ENCODE measurements around the gene CLIP1.
"Not testable (repeated sequence)": the region's sequence is repeated elsewhere in the genome, so short reads cannot be mapped to it uniquely, and the experiment has no call there.

- TF ChIP-seq, protein P1, sequence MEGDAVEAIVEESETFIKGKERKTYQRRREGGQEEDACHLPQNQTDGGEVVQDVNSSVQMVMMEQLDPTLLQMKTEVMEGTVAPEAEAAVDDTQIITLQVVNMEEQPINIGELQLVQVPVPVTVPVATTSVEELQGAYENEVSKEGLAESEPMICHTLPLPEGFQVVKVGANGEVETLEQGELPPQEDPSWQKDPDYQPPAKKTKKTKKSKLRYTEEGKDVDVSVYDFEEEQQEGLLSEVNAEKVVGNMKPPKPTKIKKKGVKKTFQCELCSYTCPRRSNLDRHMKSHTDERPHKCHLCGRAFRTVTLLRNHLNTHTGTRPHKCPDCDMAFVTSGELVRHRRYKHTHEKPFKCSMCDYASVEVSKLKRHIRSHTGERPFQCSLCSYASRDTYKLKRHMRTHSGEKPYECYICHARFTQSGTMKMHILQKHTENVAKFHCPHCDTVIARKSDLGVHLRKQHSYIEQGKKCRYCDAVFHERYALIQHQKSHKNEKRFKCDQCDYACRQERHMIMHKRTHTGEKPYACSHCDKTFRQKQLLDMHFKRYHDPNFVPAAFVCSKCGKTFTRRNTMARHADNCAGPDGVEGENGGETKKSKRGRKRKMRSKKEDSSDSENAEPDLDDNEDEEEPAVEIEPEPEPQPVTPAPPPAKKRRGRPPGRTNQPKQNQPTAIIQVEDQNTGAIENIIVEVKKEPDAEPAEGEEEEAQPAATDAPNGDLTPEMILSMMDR (IDR thresholded peaks at IDR 0.05) = not testable (repeated sequence)
- TF ChIP-seq POLR2A (IDR thresholded peaks at IDR 0.05) = not testable (repeated sequence)
Measured at GRCh38 chr12:122415665-122416064, 6.8 kb downstream of the CLIP1 start.
